Muscle layer of colon (tissue), 2 donors: ENCODE data around the gene MAP3K12.
"Not testable (repeated sequence)": the region's sequence is repeated elsewhere in the genome, so short reads cannot be mapped to it uniquely, and the experiment has no call there.

ENCODE experiments used
- H3K27ac ChIP-seq: one replicate; pipeline ENCODE4 v1.7.0; 2013; ENCODE audit warnings: low read depth, mild to moderate bottlenecking, low read length, moderate library complexity
- H3K27me3 ChIP-seq, 2 donors: one replicate each; pipeline ENCODE4 v1.7.0; 2013; ENCODE audit warnings: low read length in 2 of 2, mild to moderate bottlenecking in 2 of 2; ENCODE audit not compliant: insufficient read depth in 2 of 2, control insufficient read depth in 1 of 2
- H3K36me3 ChIP-seq: one replicate; pipeline ENCODE4 v1.7.0; 2013; ENCODE audit warnings: mild to moderate bottlenecking, low read length; ENCODE audit not compliant: insufficient read depth
- H3K4me1 ChIP-seq: one replicate; pipeline ENCODE4 v1.7.0; 2013; ENCODE audit warnings: mild to moderate bottlenecking, low read length; ENCODE audit not compliant: insufficient read depth
- H3K4me3 ChIP-seq, 2 donors: one replicate each; pipeline ENCODE4 v1.7.0; 2013; ENCODE audit warnings: low read length in 2 of 2, low read depth in 1 of 2, mild to moderate bottlenecking in 1 of 2, moderate library complexity in 1 of 2
- H3K9ac ChIP-seq: one replicate; pipeline ENCODE4 v1.7.0; 2013; ENCODE audit warnings: low read length
- H3K9me3 ChIP-seq: one replicate; pipeline ENCODE4 v1.7.0; 2013; ENCODE audit warnings: mild to moderate bottlenecking, low read length
- donor health status: abdominal sarcoma.
- donor health status: Adenocarcinoma of cecum.

The MAP3K12 gene

GRCh38 chr12:53485955-53486735 lies 13.1 kb downstream of the MAP3K12 start:
- H3K36me3 ChIP-seq: peaks cover 50% of the 10 kb centered on the region
- H3K9ac ChIP-seq: no peak overlapping the region
- no peaks in the 10 kb centered on the region for H3K4me1 ChIP-seq
- no peak overlapping the region for H3K27ac ChIP-seq
- H3K9me3 ChIP-seq: no peaks in the 10 kb centered on the region
- no peak overlapping the region for H3K4me3 ChIP-seq
- no peaks in the 10 kb centered on the region for H3K27me3 ChIP-seq

- Histone ChIP-seq H3K9ac (no peak overlapping the region), H3K27me3 (no peaks in the 10 kb centered on the region), H3K4me1 (no peaks in the 10 kb centered on the region), H3K36me3 (peaks cover 58% of the 10 kb centered on the region), H3K4me3 (no peak overlapping the region), H3K9me3 (no peaks in the 10 kb centered on the region), H3K27ac (no peak overlapping the region)
Measured at GRCh38 chr12:53484686-53485575, 14.3 kb downstream of the MAP3K12 start.

- H3K27ac ChIP-seq: no peak overlapping the region
- H3K4me3 ChIP-seq: no peak overlapping the region
- no peaks in the 10 kb centered on the region for H3K27me3 ChIP-seq
- no peaks in the 10 kb centered on the region for H3K4me1 ChIP-seq
- H3K9me3 ChIP-seq: no peaks in the 10 kb centered on the region
- H3K36me3 ChIP-seq: peaks cover 67% of the 10 kb centered on the region
- no peak overlapping the region for H3K9ac ChIP-seq
Measured at GRCh38 chr12:53483979-53484377, 15.3 kb downstream of the MAP3K12 start.

GRCh38 chr12:53483225-53483978 lies 15.9 kb downstream of the MAP3K12 start:
- H3K27ac ChIP-seq: no peak overlapping the region
- no peak overlapping the region for H3K4me3 ChIP-seq

GRCh38 chr12:53482626-53483168 lies 16.6 kb downstream of the MAP3K12 start:
- H3K27me3 ChIP-seq: no peaks in the 10 kb centered on the region
- H3K4me3 ChIP-seq: no peak overlapping the region
- H3K27ac ChIP-seq: no peak overlapping the region
- H3K36me3 ChIP-seq: peaks cover 77% of the 10 kb centered on the region
- H3K9me3 ChIP-seq: no peaks in the 10 kb centered on the region
- H3K4me1 ChIP-seq: no peaks in the 10 kb centered on the region
- H3K9ac ChIP-seq: no peak overlapping the region

More at GRCh38 chr12:53483225-53483978, 15.9 kb downstream of the MAP3K12 start:
- H3K9me3 ChIP-seq: no peaks in the 10 kb centered on the region
- H3K9ac ChIP-seq: no peak overlapping the region
- H3K27me3 ChIP-seq: no peaks in the 10 kb centered on the region
- peaks cover 71% of the 10 kb centered on the region for H3K36me3 ChIP-seq
- H3K4me1 ChIP-seq: no peaks in the 10 kb centered on the region

- Histone ChIP-seq H3K36me3 (peaks cover 80% of the 10 kb centered on the region), H3K27ac (no peak overlapping the region), H3K4me3 (no peak overlapping the region), H3K27me3 (no peaks in the 10 kb centered on the region), H3K9ac (no peak overlapping the region), H3K9me3 (no peaks in the 10 kb centered on the region), H3K4me1 (no peaks in the 10 kb centered on the region)
Measured at GRCh38 chr12:53481939-53482586, 17.2 kb downstream of the MAP3K12 start.

GRCh38 chr12:53481458-53481857 lies 17.8 kb downstream of the MAP3K12 start:
- H3K4me1 ChIP-seq, H3K9ac ChIP-seq, H3K9me3 ChIP-seq, H3K4me3 ChIP-seq, H3K27me3 ChIP-seq, H3K27ac ChIP-seq: not testable (repeated sequence)
- H3K36me3 ChIP-seq: peaks cover 82% of the 10 kb centered on the region

- peaks cover 3% of the 10 kb centered on the region for H3K4me1 ChIP-seq
- H3K4me3 ChIP-seq: no peak overlapping the region
- no peak overlapping the region for H3K9ac ChIP-seq
- H3K36me3 ChIP-seq: peaks cover 82% of the 10 kb centered on the region
- no peaks in the 10 kb centered on the region for H3K27me3 ChIP-seq
- H3K9me3 ChIP-seq: no peaks in the 10 kb centered on the region
- H3K27ac ChIP-seq: no peak overlapping the region
Measured at GRCh38 chr12:53480491-53481442, 18.5 kb downstream of the MAP3K12 start.

- H3K27ac ChIP-seq: no peak overlapping the region
- peaks cover 14% of the 10 kb centered on the region for H3K4me1 ChIP-seq
- no peaks in the 10 kb centered on the region for H3K9me3 ChIP-seq
- no peak overlapping the region for H3K9ac ChIP-seq
- H3K36me3 ChIP-seq: peaks cover 83% of the 10 kb centered on the region
- no peak overlapping the region for H3K4me3 ChIP-seq
- no peaks in the 10 kb centered on the region for H3K27me3 ChIP-seq
Measured at GRCh38 chr12:53479331-53479730, 19.9 kb downstream of the MAP3K12 start.

GRCh38 chr12:53478865-53479264 lies 20.4 kb downstream of the MAP3K12 start:
- Histone ChIP-seq H3K36me3 (peaks cover 83% of the 10 kb centered on the region), H3K27ac (no peak overlapping the region), H3K27me3 (no peaks in the 10 kb centered on the region), H3K4me1 (peaks cover 14% of the 10 kb centered on the region), H3K9me3 (no peaks in the 10 kb centered on the region), H3K4me3 (no peak overlapping the region), H3K9ac (no peak overlapping the region)
